Islet of Langerhans (tissue), 1 donor: Measurements from ENCODE around the gene KRI1.
"Not testable (repeated sequence)": the region's sequence is repeated elsewhere in the genome, so short reads cannot be mapped to it uniquely, and the experiment has no call there.

ENCODE experiments used
- FAIRE-seq: peaks from one replicate; lab custom pipeline; 2011; peaks lifted over from hg19 to GRCh38; lab: Jason Lieb, UNC

KRI1 gene

DNA sequence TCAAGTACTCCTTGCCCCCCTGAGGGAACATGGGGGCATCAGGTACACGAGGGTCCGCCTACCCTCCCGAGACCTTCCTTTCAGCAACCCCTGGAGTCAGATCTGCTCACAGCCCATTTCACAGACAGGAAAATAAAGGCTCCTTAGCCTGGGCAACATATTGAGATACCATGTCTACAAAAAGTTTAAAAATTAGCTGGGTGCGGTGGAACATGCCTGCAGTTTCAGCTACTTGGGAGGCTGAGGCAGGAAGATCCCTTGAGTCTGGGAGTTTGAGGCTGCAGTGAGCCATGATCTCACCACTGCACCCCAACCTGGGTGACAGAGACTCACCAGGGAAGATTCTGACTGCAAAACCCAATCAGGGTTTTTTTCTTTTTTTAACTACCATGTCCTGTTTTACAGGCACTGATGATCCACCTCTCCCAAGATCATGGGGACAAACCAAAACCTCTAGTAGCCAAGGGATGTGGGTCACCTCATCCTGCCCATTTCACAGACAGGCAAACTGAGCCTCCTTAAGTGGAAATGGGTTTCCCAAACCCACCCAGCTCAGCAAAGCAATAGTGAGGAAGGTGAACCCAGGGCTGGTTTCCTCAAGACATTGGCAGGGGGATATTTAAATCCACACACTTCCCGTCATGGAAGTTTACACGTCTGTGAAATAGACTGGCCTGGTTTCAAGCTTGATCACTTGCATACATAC, 9.4 kb upstream of the KRI1 start:
- no peak for FAIRE-seq

DNA sequence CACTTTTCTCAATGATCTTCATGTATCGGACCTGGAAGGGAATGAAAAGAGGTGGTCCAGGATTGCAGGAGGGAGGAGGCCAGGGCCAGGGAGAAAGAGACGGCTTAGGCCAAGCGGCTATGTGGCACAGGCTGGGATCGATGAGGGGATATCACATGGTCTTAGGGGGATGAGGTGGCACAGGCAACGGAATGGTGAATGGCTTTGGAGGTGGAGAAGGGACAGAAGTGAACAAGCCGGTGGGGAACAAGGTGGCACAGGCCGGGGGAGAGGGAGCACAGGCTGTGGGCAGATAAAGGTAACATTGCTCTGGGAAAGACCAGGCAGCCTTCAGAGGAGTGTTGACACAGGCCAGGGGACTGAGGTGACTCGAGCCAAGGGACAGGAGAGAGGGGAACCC, 8.7 kb upstream of the KRI1 start:
- FAIRE-seq = no peak

- FAIRE-seq = not testable (repeated sequence)
Observed at GRCh38 chr19:10573793-10574192, 8.0 kb upstream of the KRI1 start.

DNA sequence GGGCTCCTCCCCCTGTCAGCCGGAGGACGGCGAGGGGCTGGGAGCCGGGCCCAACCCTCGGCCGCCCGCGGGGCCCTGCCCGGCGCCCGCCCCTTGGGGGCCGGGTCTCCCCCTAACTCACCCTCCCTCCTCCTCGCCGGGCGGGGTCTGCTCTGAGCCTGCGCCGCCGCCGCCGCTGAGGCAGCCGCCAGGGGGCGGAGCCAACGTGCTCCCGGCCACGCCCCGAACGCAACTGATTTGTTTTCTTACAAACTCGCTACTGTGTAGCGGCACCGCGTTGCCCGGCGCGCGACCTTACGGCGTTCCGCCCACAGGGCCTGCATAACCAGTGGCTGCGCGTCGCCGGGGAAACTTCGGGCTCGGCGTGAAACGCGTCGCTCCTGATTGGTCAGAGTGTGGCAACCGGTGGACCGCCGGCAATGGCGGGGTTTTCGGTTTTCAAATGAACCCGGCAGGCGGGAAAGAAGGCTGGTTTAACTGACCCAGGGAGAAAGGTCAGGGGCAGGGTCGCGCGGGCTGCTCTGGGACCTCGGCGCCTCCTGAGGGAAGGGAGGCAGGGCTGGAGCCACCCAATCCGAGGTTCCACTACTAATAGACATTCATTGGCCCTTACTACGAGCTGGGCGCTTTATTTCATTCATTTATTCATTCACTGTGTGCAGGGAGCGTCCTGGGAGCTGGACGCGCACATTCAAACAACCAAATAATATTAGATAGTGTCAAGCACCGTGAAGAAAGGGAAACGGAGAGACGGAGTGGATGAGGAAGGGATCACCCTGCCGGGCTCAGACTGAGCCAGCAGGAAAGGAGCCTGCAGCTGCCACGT, 3.2 kb upstream of the KRI1 start, which contains the start of gene CDKN2D:
TSS of gene CDKN2D (minus strand) at position 154 of the 826 bp plus-strand sequence. CDS start 326 bp downstream, outside the sequence.
- FAIRE-seq = no peak

DNA sequence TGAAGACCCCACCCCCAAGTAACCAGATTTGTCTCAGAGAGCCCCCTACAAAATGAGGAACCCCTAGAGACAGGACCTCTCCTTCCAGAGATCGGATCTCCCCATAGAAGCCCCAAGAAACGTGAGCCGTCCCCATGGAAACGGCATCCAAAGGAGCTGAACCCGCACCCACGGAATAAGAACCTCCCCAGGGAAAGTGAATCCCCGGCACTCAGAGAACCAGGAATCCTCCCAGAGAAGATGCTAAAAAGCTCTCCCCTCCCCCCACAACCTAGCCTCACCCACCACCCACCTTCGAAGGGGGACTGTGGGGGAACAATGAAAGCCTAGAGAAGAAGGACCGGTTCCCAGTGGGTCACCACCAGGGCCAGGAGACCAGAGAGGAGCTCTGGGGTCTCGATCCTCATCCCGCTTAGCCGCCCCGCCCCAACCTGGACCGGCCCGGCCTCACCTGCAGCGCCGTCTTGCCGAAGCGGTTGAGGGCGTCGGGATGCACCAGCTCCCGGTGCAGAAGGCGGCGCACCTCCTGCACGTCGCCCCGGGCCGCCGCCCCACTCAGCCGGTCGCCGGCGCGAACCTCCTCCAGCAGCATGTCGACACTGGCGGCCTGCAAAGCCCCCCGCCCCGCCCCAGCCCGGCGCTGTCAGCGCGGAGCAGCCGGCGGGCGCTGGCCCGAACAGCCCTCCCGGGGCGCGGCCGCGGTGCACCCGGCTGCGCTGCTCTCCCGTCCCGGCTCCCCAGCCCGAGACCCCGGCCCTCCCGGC, 2.4 kb upstream of the KRI1 start:
- FAIRE-seq = no peak

GRCh38 chr19:10567656-10568055, 1.8 kb upstream of the KRI1 start:
- FAIRE-seq = no peak

- no peak for FAIRE-seq
Observed at GRCh38 chr19:10566658-10567410, 1.0 kb upstream of the KRI1 start.

DNA sequence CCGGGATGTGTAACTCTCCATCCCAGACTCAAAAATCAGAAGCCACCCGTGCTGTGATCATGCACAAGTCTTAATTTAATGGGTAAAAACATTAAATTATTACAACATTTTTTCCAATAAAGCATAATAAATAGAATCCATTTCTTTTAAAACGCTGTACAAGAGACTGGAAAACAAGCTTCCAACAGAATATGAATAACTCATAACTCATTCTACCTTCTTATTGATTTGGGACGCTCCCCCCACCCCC, 523 bp upstream of the KRI1 start:
- no peak for FAIRE-seq

DNA sequence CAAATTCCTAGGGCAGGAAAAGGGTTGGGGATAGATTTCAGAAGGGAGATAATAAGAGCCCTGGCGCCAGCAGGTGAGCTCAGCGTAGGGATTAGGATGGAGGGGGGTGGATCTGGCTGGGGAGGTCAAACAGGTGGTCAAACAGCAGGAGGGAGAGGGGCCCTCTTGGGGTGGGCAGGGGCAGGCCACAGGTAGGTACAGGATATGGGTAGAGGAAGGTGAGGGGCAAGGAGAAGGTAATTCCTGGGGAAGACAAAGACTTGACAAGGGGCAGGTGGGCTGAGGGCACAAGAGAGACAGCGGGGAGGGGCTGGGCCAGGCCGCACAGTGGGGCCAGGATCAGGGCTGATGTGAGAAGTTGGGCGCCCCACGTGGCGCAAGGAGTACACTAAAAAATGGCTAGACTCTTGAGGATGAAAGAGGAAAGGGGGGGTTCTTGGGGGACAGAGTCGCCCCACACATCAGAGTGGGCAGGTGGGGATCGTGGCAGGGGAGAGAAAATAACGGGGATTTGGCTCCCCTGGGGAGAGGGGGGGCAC, 713 bp downstream of the KRI1 start:
- no peak for FAIRE-seq

- FAIRE-seq = no peak
Observed at GRCh38 chr19:10562609-10563008, 3.2 kb downstream of the KRI1 start.

GRCh38 chr19:10560154-10560553, 5.7 kb downstream of the KRI1 start:
- no peak for FAIRE-seq

- no peak for FAIRE-seq
Observed at GRCh38 chr19:10557603-10558197, 8.1 kb downstream of the KRI1 start.

GRCh38 chr19:10555610-10555973, 10.2 kb downstream of the KRI1 start:
- FAIRE-seq = no peak

DNA sequence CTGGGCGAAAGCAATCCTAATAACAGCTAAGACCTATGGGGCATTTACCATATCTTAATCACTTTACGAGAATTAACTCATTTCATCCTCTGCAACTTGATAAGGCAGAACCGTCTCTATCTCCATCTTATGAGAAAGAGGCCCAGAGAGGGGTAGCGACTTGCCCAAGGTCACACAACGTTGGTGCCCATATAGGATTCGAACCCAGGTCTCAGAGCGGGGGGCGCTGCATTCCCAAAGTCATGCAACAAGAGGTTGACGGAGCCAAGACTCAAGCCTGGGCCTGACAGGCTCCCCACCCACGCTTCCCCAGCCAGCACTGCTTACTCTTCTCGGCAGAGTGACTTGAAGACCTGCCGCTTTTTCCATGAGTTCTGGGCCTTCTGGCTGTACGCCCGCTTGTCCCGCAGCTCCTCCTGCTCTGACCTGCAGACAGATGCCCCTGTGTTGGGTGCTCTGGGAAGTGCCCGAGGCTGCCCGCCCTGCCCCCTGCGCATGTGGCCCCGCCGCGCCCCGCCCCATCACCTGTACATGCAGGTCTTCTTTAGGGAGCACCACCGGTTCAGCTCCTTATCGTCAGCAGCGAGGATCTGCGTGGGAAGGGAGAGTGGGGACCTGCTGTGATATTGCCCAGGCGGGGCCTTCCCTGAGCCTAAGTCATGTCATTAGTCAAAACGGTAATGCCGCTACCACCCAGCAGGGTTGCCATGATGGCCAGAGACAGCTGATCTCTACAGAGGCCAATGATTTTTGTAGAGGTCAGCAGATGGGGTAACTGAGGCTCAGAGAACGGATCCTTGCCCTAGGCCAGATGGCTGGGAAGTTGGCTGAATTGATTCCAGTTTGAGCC, 10.8 kb downstream of the KRI1 start:
- no peak for FAIRE-seq

DNA sequence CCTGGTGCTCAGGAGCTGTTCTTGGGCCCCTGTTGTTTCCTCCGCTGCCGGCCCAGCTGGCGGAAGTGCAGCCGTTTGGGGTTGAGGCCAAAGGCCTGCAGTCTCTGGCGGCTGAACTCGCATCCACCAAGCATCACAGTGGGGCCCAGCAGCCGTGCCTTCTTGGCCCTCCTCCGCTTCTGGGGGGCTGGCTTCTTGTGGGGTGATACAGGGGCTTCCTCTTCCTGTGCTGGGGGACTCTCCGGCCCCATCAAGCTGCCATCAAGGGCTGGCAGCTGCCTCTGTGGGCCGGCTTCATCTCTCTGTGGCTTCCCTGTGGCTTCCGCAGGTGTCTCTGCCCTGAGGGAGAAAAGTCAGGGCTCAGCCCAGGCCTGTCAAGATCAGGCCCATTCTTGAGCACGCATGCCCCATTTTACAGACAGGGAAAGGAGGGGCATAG, 11.8 kb downstream of the KRI1 start:
- no peak for FAIRE-seq

GRCh38 chr19:10553087-10553667, 12.6 kb downstream of the KRI1 start:
- no peak for FAIRE-seq

- FAIRE-seq = no peak
Observed at GRCh38 chr19:10552510-10553053, 13.2 kb downstream of the KRI1 start.

DNA sequence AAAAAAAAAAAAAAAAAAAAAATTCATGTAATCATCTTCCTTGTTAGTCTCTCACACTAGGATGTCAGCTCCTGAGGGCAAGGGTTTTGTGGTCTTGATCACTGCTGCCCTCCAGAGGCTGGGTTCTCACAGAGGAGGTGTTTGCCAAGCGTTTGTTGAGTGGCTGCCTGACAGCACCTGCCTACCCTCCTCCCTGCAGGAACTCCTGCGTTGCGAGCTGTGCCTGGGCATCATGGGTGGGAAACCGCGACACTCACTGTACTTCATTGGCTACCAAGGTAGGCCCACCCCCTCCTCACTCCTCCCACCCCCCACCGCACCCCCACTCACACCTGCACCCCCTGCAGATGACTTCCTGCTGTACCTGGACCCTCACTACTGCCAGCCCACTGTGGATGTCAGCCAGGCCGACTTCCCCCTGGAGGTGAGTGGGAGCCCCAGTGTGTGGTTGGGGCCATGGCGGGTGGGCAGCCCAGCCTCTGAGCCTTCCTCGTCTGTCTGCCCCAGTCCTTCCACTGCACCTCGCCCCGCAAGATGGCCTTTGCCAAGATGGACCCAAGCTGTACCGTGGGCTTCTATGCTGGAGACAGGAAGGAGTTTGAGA, 14.0 kb downstream of the KRI1 start:
- no peak for FAIRE-seq

- not testable (repeated sequence) for FAIRE-seq
Observed at GRCh38 chr19:10551006-10551405, 14.8 kb downstream of the KRI1 start.

GRCh38 chr19:10550336-10550735, 15.5 kb downstream of the KRI1 start:
- no peak for FAIRE-seq
